Measurements from ENCODE around the gene DTNBP1.

- TF ChIP-seq CTCF (IDR thresholded peaks at IDR 0.05): no peak
- TF ChIP-seq POLR2A (IDR thresholded peaks at IDR 0.05): no peak
Observed at GRCh38 chr6:15510536-15511247, 152.1 kb downstream of the DTNBP1 start.

Data from esophagus squamous epithelium (tissue), 4 donors.